HG02973 (cell line): Measurements from ENCODE around the gene SOST.
"Not testable (repeated sequence)": the region's sequence is repeated elsewhere in the genome, so short reads cannot be mapped to it uniquely, and the experiment has no call there.

ENCODE experiments used
- ATAC-seq: cut with Tn5 transposase; IDR thresholded peaks from one replicate; pipeline ENCODE4 v1.9.1; 2021; ENCODE audit warnings: moderate library complexity; ENCODE audit not compliant: unreplicated experiment

The SOST gene

DNA sequence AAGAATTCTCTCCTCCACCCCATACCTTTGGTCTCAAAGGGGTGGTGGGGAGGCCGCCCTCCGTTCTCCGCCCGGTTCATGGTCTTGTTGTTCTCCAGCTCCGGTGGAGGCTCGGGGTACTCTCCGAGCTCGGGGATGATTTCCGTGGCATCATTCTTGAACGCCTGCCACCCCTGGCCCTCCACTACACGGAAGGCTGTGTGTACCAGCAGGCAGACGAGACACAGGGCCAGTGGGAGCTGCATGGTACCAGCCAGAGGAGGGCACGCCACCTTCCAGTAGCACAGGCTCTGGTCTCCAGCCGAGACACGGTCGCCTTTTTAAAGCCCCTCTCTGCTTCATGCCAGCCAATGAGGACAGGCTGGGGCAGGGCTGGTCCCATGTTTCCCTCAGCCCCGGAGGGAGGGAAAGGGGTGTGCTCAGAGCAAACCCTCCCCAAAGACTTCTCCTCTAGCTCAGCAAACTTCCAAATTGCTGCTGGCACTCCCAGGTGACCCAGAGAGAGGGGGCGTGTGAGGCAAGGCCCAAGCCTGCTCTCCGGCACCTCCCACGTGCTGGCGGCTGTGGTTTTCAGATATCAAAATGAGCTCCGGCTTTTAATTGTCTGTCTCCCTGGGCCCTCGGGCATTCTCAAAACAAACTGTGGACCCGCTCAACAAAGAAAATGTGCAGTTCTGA is at the start of gene SOST:
Gene SOST (minus strand): TSS at position 295 of the 678 bp plus-strand sequence. CDS start 50 bp downstream, at position 245.
- no peak for ATAC-seq

DNA sequence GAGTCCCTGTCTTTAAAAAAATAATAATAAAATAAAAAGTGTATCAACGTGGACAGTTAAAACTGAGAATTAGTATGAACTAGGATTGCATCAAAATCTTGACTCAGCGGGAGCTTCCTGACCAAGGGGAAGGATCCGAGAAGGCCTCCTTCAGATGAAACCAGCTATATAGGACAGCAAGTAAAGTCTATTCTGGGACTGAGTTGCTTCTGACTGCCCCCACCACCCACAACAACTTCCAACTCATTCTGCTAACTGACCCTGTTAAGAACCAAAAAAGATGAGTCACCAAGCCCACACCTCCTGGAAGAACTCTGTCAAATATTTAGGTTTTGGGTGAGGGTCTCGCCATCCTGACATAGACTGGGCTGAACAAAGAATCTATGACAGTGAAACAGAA is 49.5 kb upstream of the SOST start:
- ATAC-seq: no peak

DNA sequence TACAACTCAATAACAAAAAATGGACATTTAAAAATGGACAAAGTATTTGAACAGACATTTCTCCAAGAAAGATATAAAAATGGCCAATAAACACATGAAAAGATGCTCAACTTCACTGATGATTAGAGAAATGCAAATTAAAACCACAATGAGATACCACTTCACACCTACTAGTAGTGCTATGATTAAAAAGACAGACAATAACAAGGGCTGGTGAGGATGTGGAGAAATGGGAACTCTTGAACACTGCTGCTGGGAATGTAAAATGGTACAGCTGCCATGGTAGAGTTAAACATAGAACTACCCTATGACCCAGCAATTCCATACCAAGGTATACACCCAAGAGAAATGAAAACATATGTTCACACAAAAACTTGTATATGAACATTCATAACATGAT is 46.5 kb upstream of the SOST start:
- no peak for ATAC-seq

DNA sequence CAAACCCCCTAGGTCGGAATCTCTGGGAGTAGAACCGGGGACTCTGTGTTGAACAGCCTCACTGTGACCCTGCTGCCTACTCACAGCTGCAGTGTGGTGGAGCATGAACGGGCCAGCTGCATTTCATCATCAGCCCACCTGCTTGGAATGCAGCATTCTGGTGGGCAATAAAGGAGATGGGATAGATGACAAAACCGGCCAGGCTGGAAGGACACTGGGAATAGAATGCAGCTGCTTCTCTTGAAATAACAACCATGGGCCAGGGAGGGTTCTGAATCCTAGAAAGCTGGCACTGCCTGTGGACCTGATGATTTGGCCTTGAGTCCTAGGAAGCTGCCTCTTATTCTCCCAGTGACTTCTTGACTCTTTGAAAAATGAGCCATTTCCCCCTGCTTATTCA is 45.2 kb upstream of the SOST start:
- ATAC-seq: no peak

DNA sequence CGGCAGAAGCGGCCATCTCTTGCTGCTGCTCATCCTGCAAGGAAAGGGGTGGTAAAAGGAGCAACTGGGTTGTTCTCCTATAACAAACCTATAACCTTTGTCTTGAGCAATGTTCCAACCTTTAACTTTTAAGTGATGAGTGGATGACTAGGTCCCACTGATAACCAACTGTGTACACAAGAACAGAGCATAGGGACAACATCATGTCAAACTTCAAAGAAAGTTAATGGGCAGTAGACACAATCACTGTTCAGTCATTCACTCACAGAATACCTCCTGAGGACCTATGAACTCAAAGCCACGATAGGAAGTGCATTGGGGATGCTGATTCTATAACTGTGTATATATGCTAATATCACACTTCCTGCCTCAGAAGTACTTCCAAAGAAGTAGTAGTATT is 43.3 kb upstream of the SOST start:
- ATAC-seq: no peak

DNA sequence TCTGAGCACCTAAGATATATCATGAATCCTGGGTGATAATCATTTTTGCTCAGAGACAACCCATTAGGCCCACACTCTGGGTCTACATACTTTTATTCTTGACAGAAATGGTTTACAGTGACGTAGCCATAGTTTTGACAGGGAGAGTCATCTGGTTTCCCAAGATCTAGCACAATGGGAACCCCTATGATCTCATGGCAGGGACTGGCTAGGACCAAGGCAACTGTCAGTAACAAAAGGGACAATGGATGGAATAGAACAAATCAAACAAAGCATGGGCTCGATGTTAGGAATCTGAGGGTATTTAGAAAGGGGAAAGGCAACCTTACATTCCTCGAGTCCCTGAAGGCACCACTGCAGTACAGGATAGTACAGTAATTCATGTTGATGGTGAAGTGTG is 42.1 kb upstream of the SOST start:
- ATAC-seq: no peak

DNA sequence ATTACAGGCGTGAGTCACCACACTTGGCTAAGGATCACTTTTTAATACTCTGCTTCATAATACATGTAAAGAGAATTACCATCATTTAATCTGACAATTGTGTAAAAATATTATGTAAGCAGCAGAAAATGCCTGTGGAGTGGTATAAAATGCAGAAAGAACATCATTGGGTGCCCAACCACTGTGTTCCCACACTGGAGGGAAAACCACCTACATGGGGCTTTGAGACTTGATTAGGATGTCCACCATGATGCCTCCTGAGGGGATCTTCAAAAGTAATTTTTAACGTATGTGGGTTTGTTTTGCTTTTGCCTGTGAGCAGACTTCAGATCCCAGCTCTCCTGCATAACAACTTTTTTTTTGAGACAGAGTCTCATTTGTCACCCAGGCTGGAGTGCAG is 40.5 kb upstream of the SOST start:
- no peak for ATAC-seq

DNA sequence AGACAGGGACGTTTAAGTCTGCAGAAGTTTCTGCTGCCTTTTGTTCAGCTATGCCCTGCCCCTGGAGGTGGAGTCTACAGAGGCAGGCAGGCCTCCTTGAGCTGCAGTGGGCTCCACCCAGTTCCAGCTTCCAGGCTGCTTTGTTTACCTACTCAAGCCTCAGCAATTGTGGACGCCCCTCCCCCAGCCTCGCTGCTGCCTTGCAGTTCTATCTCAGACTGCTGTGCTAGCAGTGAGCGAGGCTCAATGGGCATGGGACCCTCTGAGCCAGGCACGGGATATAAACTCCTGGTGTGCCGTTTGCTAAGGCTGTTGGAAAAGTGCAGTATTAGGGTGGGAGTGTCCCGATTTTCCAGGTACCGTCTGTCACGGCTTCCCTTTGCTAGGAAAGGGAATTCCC is 39.4 kb upstream of the SOST start:
- ATAC-seq: not testable (repeated sequence)

DNA sequence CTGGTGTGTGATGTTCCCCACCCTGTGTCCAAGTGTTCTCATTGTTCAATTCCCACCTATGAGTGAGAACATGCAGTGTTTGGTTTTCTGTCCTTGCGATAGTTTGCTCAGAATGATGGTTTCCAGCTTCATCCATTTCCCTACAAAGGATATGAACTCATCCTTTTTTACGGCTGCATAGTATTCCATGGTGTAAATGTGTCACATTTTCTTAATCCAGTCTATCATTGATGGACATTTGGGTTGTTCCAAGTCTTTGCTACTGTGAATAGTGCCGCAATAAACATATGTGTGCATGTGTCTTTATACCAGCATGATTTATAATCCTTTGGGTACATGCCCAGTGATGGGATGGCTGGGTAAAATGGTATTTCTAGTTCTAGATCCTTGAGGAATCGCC is 34.1 kb upstream of the SOST start:
- not testable (repeated sequence) for ATAC-seq

DNA sequence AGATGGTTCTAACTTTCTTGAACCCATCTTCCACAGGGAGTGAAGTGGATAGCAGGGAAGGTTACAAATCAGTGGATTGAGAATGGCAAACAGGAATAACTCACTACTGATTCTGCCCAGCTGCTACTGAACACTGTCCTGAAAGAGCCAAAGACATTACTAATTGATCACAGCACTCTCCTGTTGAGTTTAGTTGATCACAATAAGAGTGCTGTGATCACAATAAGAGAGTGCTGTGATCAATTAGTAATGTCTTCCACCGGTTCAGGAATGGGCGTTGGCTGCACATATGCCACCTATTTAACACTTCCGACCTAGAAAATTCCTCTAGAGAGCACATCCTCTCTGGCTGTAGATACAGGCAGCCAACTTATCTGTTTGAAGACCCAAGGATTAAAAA is 33.0 kb upstream of the SOST start:
- ATAC-seq: no peak

DNA sequence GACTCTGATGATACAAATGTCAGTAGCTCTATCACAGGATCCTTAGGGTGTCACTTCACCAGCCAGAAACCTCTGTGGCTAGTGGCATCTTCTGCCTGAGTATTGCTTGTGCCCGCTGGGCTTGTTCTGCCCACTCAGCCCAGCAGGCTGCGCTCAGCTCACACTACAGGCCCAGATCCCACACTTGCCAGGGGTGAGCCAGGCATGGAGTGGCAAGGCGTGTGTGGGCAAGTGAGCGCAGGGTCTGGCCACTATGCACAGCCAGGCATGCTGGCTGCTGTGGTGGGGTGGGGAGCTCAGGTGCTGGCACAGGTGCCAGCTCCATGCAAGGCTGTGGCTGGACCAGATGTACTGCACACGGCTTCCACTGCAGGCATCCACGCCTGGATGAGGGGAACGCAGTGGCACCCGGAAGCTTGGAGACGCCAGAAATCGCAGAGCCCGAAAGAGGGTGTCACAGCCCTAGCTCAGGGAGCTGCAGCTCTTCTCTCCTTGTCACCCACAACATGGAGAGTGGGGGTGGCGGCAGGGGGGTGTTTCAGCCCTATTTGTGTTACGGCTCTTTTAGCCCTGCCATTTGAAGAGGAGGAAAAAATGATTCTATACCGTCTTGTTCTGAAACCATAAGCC is 31.8 kb upstream of the SOST start:
- ATAC-seq: no peak

DNA sequence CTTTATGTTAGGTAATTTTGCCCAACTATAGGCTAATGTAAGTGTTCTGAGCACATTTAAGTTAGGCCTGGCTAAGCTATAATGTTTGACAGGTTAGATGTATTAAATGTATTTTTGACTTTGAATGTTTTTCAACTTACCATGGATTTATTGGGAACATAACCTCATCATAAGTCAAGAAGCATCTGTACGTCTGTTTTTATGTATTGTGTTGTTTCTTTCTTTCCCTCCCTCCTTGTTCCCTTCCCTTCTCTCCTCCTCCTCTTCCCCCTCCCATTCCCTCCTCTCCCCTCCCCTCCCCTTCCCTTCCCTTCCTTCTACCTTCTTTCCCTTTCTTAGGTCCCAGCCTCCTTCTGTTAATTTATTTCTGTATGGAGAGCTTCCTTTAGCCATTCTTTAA is 30.9 kb upstream of the SOST start:
- ATAC-seq: no peak

DNA sequence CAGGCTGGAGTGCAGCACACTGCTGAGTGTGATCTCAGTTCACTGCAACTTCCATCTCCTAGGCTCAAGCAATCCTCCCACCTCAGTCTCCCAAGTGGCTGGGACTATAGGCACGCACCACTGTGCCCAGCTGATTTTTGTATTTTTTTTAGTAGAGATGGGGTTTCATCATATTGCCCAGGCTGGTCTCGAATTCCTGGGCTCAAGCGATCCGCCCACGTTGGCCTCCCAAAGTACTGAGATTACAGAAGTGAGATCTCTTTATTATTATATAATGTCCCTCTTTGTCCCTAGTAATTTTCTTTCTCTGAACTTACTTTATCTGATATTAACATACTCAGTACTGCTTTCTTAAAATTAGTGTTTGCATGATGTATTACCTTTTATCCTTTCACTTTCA is 29.9 kb upstream of the SOST start:
- ATAC-seq: no peak

DNA sequence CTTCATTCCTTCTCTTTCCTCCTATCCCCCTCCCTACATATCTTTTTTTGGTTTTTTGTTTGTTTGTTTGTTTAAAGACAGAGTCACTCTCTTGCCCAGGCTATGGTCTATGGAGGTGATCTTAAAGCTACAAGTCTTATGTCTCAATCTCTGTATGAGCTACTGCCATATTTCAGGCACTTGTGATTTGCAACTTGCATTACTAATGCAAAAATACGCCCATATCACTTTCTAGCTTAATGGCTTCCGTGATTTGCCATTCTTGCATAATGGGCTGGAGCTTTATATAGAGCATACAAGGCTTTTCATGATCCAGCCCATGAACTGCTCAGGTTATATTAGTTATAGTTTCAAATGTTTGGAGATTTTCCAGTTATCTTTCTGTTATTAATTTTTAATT is 29.1 kb upstream of the SOST start:
- no peak for ATAC-seq

DNA sequence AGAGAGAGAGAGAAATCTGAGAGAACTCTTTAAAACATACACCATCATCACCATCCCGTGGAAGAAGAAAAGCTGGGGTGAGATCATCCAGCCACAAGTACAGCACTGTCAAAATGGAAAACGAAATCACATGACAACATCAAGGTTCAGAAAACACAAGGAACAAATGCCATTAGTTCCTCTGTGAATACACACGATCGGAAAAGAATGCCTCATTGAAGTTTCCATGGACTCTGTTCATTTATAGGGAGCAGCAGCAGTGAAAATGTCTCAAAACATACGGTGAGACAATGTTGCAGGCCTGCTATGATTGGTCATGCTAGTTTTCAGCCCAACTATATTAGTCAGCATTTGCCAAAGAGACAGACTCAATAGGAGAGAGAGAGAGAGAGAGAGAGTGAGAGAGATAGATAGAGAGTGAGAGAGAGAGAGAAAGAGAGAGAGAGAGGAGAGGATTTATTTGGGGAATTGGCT is 26.1 kb upstream of the SOST start:
- ATAC-seq: no peak

DNA sequence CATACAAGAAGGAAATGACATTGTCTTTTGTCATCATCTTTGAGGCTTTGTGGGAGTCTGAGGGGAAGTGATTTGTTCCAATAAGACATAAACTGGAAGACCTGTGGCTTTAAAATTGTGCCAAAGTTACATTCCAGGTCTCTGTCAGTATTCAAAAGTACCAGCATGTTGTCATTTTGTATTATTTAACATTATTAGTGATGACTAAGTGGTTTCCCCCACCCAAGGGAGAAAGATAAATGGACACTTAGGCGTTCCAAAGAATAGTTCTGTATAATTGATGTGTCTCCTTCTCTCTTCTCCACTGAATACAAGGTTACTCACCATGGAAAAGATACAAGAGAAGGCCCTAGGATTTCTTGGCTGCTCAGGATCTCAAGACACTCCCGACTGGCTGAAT is 25.5 kb upstream of the SOST start:
- ATAC-seq: no peak

DNA sequence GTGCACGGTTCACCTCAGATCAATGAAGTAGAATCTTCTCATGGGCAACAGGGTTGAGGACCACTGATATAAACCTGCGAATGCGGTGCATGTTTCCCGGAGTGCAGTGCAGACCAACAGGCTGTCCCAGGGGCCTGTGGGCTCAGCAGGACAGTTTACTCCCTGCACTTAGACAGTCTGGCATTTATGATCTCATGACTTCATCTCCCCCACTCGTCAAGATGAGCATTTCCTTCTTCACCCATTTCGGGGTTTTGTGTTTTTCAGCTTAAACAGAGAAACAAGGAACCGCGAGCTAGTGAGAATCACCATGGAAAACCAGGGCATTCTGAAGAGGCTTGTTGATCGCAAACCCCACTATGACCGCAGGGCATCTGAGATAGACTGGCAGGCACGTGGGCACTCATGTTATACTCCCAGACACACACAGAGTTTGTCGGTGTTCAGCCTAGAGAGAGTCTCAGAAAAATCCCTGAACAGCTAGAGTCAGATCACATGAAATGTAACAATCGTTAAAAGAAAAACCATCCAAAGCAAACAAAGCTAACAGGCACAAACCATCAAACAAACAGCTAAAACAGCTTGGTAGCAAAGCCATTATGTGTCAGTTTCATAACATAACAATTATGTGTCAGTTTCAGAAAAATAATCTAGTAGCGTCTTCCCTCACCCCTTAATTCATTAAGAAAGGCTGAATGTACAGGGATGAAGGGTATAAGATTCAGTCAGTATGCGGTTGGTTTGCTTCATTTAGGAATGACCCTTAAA is 24.5 kb upstream of the SOST start:
- no peak for ATAC-seq

DNA sequence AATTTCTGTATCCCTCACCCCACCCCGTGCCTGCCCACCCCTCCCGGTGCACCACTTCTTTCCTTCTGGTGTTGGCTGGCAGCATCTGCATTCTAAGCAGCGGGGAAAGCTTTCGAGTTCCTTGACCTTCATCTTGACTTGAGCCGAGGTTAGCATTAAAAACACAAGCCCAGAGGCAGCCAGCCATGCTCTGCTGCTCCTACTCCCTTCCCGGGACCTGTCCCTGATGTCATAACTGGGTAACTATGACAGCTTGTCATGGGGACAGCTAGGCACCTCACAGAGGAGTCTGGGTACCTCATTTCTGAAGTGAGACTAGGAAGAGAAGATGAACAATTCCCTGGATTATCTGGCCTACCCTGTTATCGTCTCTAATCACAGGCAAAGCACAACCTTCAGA is 21.5 kb upstream of the SOST start, which contains the start of gene CFAP97D1:
Gene CFAP97D1 (plus strand): TSS at position 301 of the 400 bp plus-strand sequence. CDS start 28 bp downstream, at position 329.
- ATAC-seq: no peak

DNA sequence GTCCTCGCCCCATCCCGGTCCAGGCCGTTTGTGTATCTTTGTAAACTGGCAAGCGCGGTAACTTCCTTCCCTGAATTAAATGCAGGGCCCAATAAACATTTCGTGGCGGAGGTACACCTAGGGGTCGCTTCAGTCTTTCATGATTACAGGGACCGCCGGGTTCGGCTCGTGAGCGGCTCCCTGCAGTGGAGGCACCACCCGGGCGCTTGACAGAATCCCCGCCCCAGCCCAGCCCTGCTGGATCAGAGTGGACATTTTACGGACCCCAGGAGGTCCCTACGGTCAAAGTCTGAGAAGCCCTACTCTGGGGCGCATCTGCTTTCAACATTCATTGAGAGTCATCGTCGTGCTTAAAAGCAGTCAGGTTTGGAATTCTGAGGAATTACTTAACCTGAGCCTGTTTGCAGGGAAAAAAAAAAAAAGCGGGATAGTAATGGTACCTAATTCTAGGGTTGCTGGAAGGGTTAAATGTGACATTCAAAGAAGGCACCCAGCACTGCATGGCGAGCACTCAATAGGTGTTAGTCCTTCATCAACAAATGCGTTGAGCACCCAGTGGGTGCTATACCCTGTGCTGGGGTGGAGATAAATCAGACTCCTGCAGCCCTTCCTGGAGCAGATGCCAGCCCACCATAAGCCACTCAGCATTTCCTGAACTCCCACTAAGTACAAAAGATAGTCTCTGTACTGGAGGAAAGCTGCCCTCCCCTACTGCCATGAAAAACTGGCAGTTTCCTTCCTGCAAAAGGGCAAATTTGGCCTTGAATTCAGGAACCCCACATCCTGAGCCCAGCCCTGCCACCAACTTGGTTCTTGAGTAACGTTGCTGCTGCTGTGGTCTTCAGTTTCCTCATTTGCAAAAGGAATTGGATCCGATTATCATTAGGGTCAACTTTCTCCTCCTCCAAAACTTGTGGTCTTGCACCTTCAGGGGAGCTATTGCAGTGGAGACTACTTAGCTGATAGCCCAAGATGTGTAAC is 20.8 kb upstream of the SOST start:
- no peak for ATAC-seq

DNA sequence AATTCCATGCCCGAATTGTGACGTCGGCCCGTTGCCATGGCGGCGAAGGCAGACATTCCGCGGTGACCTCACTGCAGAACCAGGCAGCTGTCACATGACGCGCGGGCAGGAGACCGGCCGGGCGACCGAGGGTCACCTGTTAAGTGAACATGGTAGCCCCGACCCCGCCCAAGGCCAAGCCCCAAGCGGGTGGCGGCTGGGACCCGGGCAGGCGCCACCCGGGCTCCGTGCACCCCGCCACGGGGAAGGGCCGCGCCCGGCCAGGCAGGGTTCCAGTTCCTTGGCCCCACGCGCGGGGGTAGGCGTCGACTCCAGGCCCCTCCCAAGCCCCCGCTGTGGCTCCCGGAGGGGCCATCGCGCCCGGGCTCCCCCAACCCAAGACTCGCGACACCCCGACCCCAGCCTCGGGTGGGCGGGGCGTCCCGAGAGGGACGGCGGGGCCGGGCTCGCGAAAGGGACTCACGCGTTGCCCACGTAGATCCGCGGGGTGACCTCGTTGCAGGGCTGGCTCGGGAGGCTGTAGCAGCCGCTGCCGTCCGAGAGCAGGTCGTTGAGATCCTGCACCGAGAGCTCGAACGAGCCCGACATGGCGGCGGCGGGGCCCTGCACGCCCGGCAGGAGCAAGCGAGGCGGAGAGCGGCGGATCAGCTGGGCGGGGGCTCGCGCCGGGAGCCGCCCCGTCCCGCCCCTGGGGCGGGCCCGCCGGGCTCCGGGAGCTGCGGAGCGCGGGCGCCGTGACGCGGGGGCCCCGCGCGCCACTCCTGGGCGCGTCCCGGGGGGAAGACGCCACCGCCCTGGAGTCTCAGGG is 19.9 kb upstream of the SOST start, which contains the start of gene DUSP3:
Gene DUSP3 (minus strand): TSS at position 641 of the 808 bp plus-strand sequence. CDS start 53 bp downstream, at position 588.
- peak; percentile 81 for ATAC-seq
